HL-60 (cell line): Measurements from ENCODE around the gene TACO1.

Source experiments
- DNase-seq, 2 experiments: peaks; one replicate each; pipeline ENCODE4 v3.0.0-alpha.2; 2010 to 2020; ENCODE audit warnings: low read depth in 1 of 2, low spot score in 1 of 2
- H3K27ac ChIP-seq: fragments of 250-450 bp; sonication (Bioruptor Pico); replicated peaks from 2 replicates; pipeline ENCODE4 v1.5.1; 2020; ENCODE audit warnings: mild to moderate bottlenecking, moderate library complexity
- H3K27me3 ChIP-seq: fragments of 250-450 bp; sonication (Bioruptor Pico); 2 replicates; pipeline ENCODE4 v1.5.1; 2021; ENCODE audit warnings: mild to moderate bottlenecking, moderate library complexity; ENCODE audit not compliant: insufficient read depth, poor library complexity, severe bottlenecking
- H3K4me3 ChIP-seq: replicated peaks from 2 replicates; pipeline ENCODE4 v1.5.1; 2011; ENCODE audit warnings: mild to moderate bottlenecking, control low read depth, low read length; ENCODE audit not compliant: insufficient read depth
- GABPA ChIP-seq: IDR thresholded peaks from 2 replicates; pipeline ENCODE4 v1.6.1; 2012; ENCODE audit warnings: low read depth
- POLR2AphosphoS5 ChIP-seq: IDR thresholded peaks from 2 replicates; pipeline ENCODE4 v1.6.1; 2012; ENCODE audit warnings: low read depth
- SPI1 ChIP-seq: IDR thresholded peaks from 2 replicates; pipeline ENCODE4 v1.6.1; 2012; ENCODE audit warnings: low read depth, mild to moderate bottlenecking, borderline replicate concordance
- TF ChIP-seq, protein P1 (sequence below): IDR thresholded peaks from one replicate; pipeline ENCODE4 v1.5.1; 2011; ENCODE audit warnings: low read length, control low read depth, inconsistent platforms; ENCODE audit not compliant: insufficient read depth
- TF ChIP-seq, protein P2 (sequence below): IDR thresholded peaks from 2 replicates; pipeline ENCODE4 v1.6.1; 2012; ENCODE audit warnings: low read depth; ENCODE audit not compliant: insufficient replicate concordance

The TACO1 gene

DNA sequence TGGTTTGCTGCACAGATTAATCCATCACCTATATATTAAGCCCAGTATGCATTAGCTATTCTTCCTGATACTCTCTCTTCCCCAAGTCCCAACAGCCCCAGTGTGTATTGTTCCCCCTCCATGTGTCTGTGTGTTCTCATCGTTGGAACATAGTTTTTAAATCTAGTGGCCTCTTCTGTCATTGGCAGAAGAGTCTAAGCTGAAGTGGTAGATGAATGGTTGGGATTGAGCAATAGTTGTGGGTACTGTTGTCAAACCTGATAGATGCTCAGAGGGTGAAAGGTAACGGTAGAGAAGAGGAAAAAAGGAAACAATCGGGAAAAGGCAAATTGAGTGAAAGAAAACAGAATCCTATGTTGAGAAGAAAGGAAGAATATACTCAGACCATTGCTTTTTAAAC, 51.4 kb downstream of the TACO1 start:
- DNase-seq, result peak; percentile 13 to 54
- TF ChIP-seq GABPA (no peak), SPI1 (no peak), POLR2AphosphoS5 (no peak)
- TF ChIP-seq, protein P1, sequence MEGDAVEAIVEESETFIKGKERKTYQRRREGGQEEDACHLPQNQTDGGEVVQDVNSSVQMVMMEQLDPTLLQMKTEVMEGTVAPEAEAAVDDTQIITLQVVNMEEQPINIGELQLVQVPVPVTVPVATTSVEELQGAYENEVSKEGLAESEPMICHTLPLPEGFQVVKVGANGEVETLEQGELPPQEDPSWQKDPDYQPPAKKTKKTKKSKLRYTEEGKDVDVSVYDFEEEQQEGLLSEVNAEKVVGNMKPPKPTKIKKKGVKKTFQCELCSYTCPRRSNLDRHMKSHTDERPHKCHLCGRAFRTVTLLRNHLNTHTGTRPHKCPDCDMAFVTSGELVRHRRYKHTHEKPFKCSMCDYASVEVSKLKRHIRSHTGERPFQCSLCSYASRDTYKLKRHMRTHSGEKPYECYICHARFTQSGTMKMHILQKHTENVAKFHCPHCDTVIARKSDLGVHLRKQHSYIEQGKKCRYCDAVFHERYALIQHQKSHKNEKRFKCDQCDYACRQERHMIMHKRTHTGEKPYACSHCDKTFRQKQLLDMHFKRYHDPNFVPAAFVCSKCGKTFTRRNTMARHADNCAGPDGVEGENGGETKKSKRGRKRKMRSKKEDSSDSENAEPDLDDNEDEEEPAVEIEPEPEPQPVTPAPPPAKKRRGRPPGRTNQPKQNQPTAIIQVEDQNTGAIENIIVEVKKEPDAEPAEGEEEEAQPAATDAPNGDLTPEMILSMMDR, result no peak
- TF ChIP-seq, protein P2, sequence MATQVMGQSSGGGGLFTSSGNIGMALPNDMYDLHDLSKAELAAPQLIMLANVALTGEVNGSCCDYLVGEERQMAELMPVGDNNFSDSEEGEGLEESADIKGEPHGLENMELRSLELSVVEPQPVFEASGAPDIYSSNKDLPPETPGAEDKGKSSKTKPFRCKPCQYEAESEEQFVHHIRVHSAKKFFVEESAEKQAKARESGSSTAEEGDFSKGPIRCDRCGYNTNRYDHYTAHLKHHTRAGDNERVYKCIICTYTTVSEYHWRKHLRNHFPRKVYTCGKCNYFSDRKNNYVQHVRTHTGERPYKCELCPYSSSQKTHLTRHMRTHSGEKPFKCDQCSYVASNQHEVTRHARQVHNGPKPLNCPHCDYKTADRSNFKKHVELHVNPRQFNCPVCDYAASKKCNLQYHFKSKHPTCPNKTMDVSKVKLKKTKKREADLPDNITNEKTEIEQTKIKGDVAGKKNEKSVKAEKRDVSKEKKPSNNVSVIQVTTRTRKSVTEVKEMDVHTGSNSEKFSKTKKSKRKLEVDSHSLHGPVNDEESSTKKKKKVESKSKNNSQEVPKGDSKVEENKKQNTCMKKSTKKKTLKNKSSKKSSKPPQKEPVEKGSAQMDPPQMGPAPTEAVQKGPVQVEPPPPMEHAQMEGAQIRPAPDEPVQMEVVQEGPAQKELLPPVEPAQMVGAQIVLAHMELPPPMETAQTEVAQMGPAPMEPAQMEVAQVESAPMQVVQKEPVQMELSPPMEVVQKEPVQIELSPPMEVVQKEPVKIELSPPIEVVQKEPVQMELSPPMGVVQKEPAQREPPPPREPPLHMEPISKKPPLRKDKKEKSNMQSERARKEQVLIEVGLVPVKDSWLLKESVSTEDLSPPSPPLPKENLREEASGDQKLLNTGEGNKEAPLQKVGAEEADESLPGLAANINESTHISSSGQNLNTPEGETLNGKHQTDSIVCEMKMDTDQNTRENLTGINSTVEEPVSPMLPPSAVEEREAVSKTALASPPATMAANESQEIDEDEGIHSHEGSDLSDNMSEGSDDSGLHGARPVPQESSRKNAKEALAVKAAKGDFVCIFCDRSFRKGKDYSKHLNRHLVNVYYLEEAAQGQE, result no peak
- no peak overlapping the region for H3K27ac ChIP-seq
- no peaks in the 10 kb centered on the region for H3K27me3 ChIP-seq
- H3K4me3 ChIP-seq, result no peak overlapping the region

DNA sequence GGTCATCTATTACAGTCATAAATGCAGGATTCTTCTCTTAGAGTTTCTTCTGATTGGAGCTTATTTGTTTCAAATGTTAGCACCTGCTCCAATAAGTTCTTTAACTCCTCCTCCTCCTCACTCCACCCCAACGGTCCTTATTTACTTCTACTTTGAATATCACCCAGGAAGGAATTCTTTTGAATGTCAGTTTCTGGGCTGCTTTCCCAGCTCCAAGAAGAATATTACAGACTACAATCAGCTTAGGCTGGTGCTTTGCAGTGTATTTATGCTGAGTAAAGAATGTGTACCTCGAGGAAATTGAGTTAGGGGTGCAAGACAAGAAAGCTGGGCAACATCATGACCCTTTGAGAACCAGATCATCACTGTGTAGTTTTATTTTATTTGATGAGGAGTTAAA, 52.4 kb downstream of the TACO1 start:
- H3K4me3 ChIP-seq, result no peak overlapping the region
- DNase-seq, result no peak
- TF ChIP-seq POLR2AphosphoS5 (no peak), GABPA (no peak), SPI1 (no peak)
- TF ChIP-seq, protein P1, result no peak
- TF ChIP-seq, protein P2, result no peak
- H3K27ac ChIP-seq, result no peak overlapping the region
- H3K27me3 ChIP-seq, result no peaks in the 10 kb centered on the region

DNA sequence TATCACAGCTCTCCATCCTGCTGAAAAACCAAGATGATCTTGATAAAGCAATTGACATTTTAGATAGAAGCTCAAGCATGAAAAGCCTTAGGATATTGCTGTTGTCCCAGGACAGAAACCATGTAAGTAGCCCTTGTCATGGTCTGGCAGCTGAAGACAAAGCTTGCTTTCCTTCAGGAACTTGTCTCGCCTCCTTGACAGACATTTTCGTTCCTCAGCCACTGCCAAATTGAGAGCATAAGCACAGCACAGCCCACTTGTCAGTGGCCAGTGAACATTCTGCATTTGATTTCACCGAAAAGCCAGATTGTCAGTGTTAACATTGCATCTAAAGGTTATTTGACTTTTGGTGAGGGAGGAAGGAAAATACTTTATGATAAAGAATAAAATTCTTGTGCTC, 57.1 kb downstream of the TACO1 start:
- H3K27me3 ChIP-seq, result no peaks in the 10 kb centered on the region
- DNase-seq, result no peak
- TF ChIP-seq, protein P2, result no peak
- TF ChIP-seq, protein P1, result no peak
- no peak for TF ChIP-seq GABPA
- TF ChIP-seq POLR2AphosphoS5, result no peak
- no peak for TF ChIP-seq SPI1
- no peak overlapping the region for H3K4me3 ChIP-seq
- H3K27ac ChIP-seq, result no peak overlapping the region
